HEK293 (cell line): ENCODE results near the gene CA5A.

ENCODE experiments used
- CTCF ChIP-seq: fragments of 450-650 bp; formaldehyde crosslinking; IDR thresholded peaks from 2 replicates; pipeline ENCODE4 v1.5.1; 2016; ENCODE audit warnings: missing biosample characterization, missing genetic modification characterization
- HOXA7 ChIP-seq: sonication (generic); formaldehyde crosslinking; IDR thresholded peaks from 2 replicates; pipeline ENCODE4 v1.8.1; 2022; ENCODE audit warnings: missing genetic modification reagents, borderline replicate concordance
- MYNN ChIP-seq: fragments of 450-650 bp; formaldehyde crosslinking; IDR thresholded peaks from 2 replicates; pipeline ENCODE4 v1.5.1; 2016; ENCODE audit warnings: missing biosample characterization, missing genetic modification characterization, borderline replicate concordance
- SCRT2 ChIP-seq: fragments of 450-650 bp; formaldehyde crosslinking; IDR thresholded peaks from 2 replicates; pipeline ENCODE4 v1.5.1; 2016; ENCODE audit warnings: missing biosample characterization, missing genetic modification characterization
- ZFHX2 ChIP-seq: fragments of 450-650 bp; formaldehyde crosslinking; conservative IDR thresholded peaks from 2 replicates; pipeline ENCODE4 v1.5.1; 2016; ENCODE audit warnings: missing biosample characterization, missing genetic modification characterization
- ZNF23 ChIP-seq: fragments of 450-650 bp; formaldehyde crosslinking; IDR thresholded peaks from 2 replicates; pipeline ENCODE4 v1.5.1; 2016; ENCODE audit warnings: missing biosample characterization, missing genetic modification characterization, borderline replicate concordance
- ZNF311 ChIP-seq: fragments of 450-650 bp; formaldehyde crosslinking; IDR thresholded peaks from 2 replicates; pipeline ENCODE4 v1.5.1; 2017; ENCODE audit warnings: missing biosample characterization, missing genetic modification characterization, borderline replicate concordance
- ZNF324 ChIP-seq: fragments of 450-650 bp; formaldehyde crosslinking; IDR thresholded peaks from 2 replicates; pipeline ENCODE4 v1.5.1; 2016; ENCODE audit warnings: missing biosample characterization, missing genetic modification characterization
- ZNF37A ChIP-seq: fragments of 450-650 bp; IDR thresholded peaks from 2 replicates; pipeline ENCODE4 v1.5.1; 2018; ENCODE audit warnings: missing biosample characterization, missing genetic modification characterization
- ZNF423 ChIP-seq: fragments of 450-650 bp; formaldehyde crosslinking; IDR thresholded peaks from 2 replicates; pipeline ENCODE4 v1.5.1; 2016; ENCODE audit warnings: missing biosample characterization, missing genetic modification characterization
- ZNF654 ChIP-seq: fragments of 450-650 bp; formaldehyde crosslinking; IDR thresholded peaks from 2 replicates; pipeline ENCODE4 v1.5.1; 2016; ENCODE audit warnings: low read depth, missing biosample characterization, missing genetic modification characterization
- TF ChIP-seq, protein P1 (sequence below): fragments of 450-650 bp; formaldehyde crosslinking; IDR thresholded peaks from 2 replicates; pipeline ENCODE4 v1.5.1; 2016; ENCODE audit warnings: missing biosample characterization, missing genetic modification characterization, low read depth
- TF ChIP-seq, protein P2 (sequence below): IDR thresholded peaks from 2 replicates; pipeline ENCODE4 v1.6.1; 2011; ENCODE audit warnings: mild to moderate bottlenecking, low read depth, low read length, borderline replicate concordance

DNA sequence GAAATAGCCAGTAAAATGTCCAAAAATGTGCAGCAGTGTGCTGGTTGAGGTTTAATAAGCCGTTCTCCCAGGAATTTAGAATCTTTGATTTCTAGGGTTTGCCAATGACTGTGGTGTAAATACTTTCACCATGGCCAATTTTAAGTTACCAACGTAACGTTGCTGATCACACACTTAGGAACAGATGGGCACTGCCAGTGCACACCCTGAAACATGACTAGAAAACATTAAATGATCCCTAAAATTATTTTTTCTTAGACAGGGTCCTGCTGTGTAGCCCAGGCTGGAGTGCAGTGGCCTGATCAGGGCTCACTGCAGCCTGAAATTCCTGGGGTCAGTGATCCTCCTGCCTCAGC, 3.2 kb downstream of the CA5A start:
- TF ChIP-seq ZFHX2 (tag by site-specific recombination), result no peak
- TF ChIP-seq CTCF (tag by site-specific recombination), result no peak
- TF ChIP-seq MYNN, result no peak
- TF ChIP-seq, protein P1, sequence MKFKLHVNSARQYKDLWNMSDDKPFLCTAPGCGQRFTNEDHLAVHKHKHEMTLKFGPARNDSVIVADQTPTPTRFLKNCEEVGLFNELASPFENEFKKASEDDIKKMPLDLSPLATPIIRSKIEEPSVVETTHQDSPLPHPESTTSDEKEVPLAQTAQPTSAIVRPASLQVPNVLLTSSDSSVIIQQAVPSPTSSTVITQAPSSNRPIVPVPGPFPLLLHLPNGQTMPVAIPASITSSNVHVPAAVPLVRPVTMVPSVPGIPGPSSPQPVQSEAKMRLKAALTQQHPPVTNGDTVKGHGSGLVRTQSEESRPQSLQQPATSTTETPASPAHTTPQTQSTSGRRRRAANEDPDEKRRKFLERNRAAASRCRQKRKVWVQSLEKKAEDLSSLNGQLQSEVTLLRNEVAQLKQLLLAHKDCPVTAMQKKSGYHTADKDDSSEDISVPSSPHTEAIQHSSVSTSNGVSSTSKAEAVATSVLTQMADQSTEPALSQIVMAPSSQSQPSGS (tag by site-specific recombination), result no peak
- TF ChIP-seq ZNF23 (tag by site-specific recombination), result no peak
- no peak for TF ChIP-seq ZNF311 (tag by site-specific recombination)
- TF ChIP-seq SCRT2 (tag by site-specific recombination), result no peak
- no peak for TF ChIP-seq ZNF324
- no peak for TF ChIP-seq ZNF654 (tag by site-specific recombination)
- TF ChIP-seq, protein P2, sequence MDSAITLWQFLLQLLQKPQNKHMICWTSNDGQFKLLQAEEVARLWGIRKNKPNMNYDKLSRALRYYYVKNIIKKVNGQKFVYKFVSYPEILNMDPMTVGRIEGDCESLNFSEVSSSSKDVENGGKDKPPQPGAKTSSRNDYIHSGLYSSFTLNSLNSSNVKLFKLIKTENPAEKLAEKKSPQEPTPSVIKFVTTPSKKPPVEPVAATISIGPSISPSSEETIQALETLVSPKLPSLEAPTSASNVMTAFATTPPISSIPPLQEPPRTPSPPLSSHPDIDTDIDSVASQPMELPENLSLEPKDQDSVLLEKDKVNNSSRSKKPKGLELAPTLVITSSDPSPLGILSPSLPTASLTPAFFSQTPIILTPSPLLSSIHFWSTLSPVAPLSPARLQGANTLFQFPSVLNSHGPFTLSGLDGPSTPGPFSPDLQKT, result no peak
- no peak for TF ChIP-seq ZNF423
- TF ChIP-seq ZNF37A, result no peak
- no peak for TF ChIP-seq HOXA7 (CRISPR knock-in tag)
